ENCODE measurements around the gene BAG1. TPM values are rescaled to one million over a fixed set of nuclear protein-coding genes. Genes with fewer than 3 reads are reported as not detected.
A peak's percentile ranks its signal among the peaks of the same experiment; 100 is the strongest.

The BAG1 gene
- total and polyA plus RNA-seq, 2 of the 13 experiments (the other 11 are each of a cell fraction or from before 2014, with no cell fraction given) = 23.1 to 59.5 TPM

GRCh38 chr9:33290247-33291030, 25.9 kb upstream of the BAG1 start, which contains the start of gene NFX1 (continued):
- no peak for TF ChIP-seq MAFK (conservative IDR thresholded peaks at IDR 0.05 in 1 of 2, IDR thresholded peaks at IDR 0.05 in 1 of 2; ENCODE audit: low read length in 2 of 2)
- TF ChIP-seq KLF9 (CRISPR knock-in tag; IDR thresholded peaks at IDR 0.05; ENCODE audit: low read depth) = peak; percentile 48; the same call in 1 of the 2 replicates
- TF ChIP-seq NFE2L1 (CRISPR knock-in tag; IDR thresholded peaks at IDR 0.05; ENCODE audit: borderline replicate concordance) = no peak
- peak; percentile 91 for TF ChIP-seq ELF1 (CRISPR knock-in tag; IDR thresholded peaks at IDR 0.05)
- no peak for TF ChIP-seq ZNF382 (CRISPR knock-in tag; IDR thresholded peaks at IDR 0.05; ENCODE audit: borderline replicate concordance)
- TF ChIP-seq ATM (IDR thresholded peaks at IDR 0.05; ENCODE audit: borderline replicate concordance) = peak; percentile 79; the same call in 1 of the 2 replicates
- peak; percentile 80 for TF ChIP-seq ZNF256 (CRISPR knock-in tag; conservative IDR thresholded peaks at IDR 0.05)
- no peak for TF ChIP-seq SNRNP70 (IDR thresholded peaks at IDR 0.05; ENCODE audit: low read depth, low read length)
- peak; percentile 88; the same call in 1 of the 2 replicates for TF ChIP-seq SIN3B (IDR thresholded peaks at IDR 0.05; ENCODE audit: low read length)
- peak; percentile 9; the same call in 1 of the 2 replicates for TF ChIP-seq ZNF121 (CRISPR knock-in tag; IDR thresholded peaks at IDR 0.05)
- TF ChIP-seq HNRNPL (IDR thresholded peaks at IDR 0.05; ENCODE audit: low read depth, low read length) = no peak
- TF ChIP-seq, protein P1, sequence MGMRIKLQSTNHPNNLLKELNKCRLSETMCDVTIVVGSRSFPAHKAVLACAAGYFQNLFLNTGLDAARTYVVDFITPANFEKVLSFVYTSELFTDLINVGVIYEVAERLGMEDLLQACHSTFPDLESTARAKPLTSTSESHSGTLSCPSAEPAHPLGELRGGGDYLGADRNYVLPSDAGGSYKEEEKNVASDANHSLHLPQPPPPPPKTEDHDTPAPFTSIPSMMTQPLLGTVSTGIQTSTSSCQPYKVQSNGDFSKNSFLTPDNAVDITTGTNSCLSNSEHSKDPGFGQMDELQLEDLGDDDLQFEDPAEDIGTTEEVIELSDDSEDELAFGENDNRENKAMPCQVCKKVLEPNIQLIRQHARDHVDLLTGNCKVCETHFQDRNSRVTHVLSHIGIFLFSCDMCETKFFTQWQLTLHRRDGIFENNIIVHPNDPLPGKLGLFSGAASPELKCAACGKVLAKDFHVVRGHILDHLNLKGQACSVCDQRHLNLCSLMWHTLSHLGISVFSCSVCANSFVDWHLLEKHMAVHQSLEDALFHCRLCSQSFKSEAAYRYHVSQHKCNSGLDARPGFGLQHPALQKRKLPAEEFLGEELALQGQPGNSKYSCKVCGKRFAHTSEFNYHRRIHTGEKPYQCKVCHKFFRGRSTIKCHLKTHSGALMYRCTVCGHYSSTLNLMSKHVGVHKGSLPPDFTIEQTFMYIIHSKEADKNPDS (CRISPR knock-in tag; IDR thresholded peaks at IDR 0.05) = no peak
- peak; percentile 82; the same call in 1 of the 2 replicates for TF ChIP-seq NKX3-1 (CRISPR knock-in tag; IDR thresholded peaks at IDR 0.05)
- TF ChIP-seq HOXA9 (CRISPR knock-in tag; IDR thresholded peaks at IDR 0.05; ENCODE audit: borderline replicate concordance) = peak; percentile 84; the same call in 1 of the 2 replicates
- TF ChIP-seq RELA (CRISPR knock-in tag; IDR thresholded peaks at IDR 0.05) = no peak
- no peak for TF ChIP-seq XRCC5 (optimal IDR thresholded peaks at IDR 0.05; ENCODE audit: low read length)
- no peak for TF ChIP-seq ZNF629 (CRISPR knock-in tag; conservative IDR thresholded peaks at IDR 0.05)
- TF ChIP-seq PAWR (CRISPR knock-in tag; IDR thresholded peaks at IDR 0.05; ENCODE audit: borderline replicate concordance) = no peak
- TF ChIP-seq FOXO1 (CRISPR knock-in tag; IDR thresholded peaks at IDR 0.05) = peak; percentile 66
- TF ChIP-seq NFATC3 (CRISPR knock-in tag; IDR thresholded peaks at IDR 0.05) = no peak
- no peak for TF ChIP-seq ZNF431 (CRISPR knock-in tag; IDR thresholded peaks at IDR 0.05; ENCODE audit: borderline replicate concordance, low read depth)
- TF ChIP-seq BRCA1 (CRISPR knock-in tag; IDR thresholded peaks at IDR 0.05) = peak; percentile 83; the same call in 1 of the 2 replicates
- TF ChIP-seq ZNF652 (CRISPR knock-in tag; IDR thresholded peaks at IDR 0.05; ENCODE audit: borderline replicate concordance, low read depth) = no peak; the same call in 1 of the 2 replicates
- no peak for TF ChIP-seq TCF12 (IDR thresholded peaks at IDR 0.05)
- TF ChIP-seq TCF12 (CRISPR knock-in tag; IDR thresholded peaks at IDR 0.05) = peak; percentile 87; the same call in 1 of the 2 replicates
- peak; percentile 60 for TF ChIP-seq ZNF232 (CRISPR knock-in tag; IDR thresholded peaks at IDR 0.05; ENCODE audit: borderline replicate concordance)
- TF ChIP-seq IKZF4 (CRISPR knock-in tag; IDR thresholded peaks at IDR 0.05; ENCODE audit: borderline replicate concordance, low read depth, not compliant biosample characterization) = no peak
- TF ChIP-seq, protein P2, sequence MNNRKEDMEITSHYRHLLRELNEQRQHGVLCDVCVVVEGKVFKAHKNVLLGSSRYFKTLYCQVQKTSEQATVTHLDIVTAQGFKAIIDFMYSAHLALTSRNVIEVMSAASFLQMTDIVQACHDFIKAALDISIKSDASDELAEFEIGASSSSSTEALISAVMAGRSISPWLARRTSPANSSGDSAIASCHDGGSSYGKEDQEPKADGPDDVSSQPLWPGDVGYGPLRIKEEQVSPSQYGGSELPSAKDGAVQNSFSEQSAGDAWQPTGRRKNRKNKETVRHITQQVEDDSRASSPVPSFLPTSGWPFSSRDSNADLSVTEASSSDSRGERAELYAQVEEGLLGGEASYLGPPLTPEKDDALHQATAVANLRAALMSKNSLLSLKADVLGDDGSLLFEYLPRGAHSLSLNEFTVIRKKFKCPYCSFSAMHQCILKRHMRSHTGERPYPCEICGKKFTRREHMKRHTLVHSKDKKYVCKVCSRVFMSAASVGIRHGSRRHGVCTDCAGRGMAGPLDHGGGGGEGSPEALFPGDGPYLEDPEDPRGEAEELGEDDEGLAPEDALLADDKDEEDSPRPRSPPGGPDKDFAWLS (CRISPR knock-in tag; IDR thresholded peaks at IDR 0.05; ENCODE audit: borderline replicate concordance) = no peak
- TF ChIP-seq HHEX (CRISPR knock-in tag; IDR thresholded peaks at IDR 0.05) = no peak

Measured in HepG2 (cell line).